ELF-1 (cell line): Measurements from ENCODE around the gene CFAP20.

Experiments used
- DNase-seq: peaks from one replicate; pipeline ENCODE4 v3.0.0-alpha.2; 2016; ENCODE audit warnings: low read depth, low spot score

The CFAP20 gene

GRCh38 chr16:58125041-58125440, 4.1 kb downstream of the CFAP20 start:
- no peak for DNase-seq

- no peak for DNase-seq
These were observed 4.6 kb downstream of the CFAP20 start for GRCh38 chr16:58124601-58124915.

GRCh38 chr16:58123896-58124600, 5.1 kb downstream of the CFAP20 start:
- no peak for DNase-seq

- no peak for DNase-seq
These were observed 8.0 kb downstream of the CFAP20 start for GRCh38 chr16:58121132-58121531.

- no peak for DNase-seq
These were observed 8.9 kb downstream of the CFAP20 start for GRCh38 chr16:58120234-58120633.

- no peak for DNase-seq
These were observed 9.7 kb downstream of the CFAP20 start for GRCh38 chr16:58119509-58119845.

GRCh38 chr16:58118801-58119508, 10.2 kb downstream of the CFAP20 start:
- DNase-seq = no peak

GRCh38 chr16:58116529-58116928, 12.7 kb downstream of the CFAP20 start:
- DNase-seq = no peak

- no peak for DNase-seq
These were observed 13.1 kb downstream of the CFAP20 start for GRCh38 chr16:58116081-58116480.

GRCh38 chr16:58114827-58115825, 14.1 kb downstream of the CFAP20 start:
- DNase-seq = no peak

- no peak for DNase-seq
These were observed 17.9 kb downstream of the CFAP20 start for GRCh38 chr16:58111302-58111627.

- peak; percentile 66 for DNase-seq
These were observed 18.4 kb downstream of the CFAP20 start for GRCh38 chr16:58110571-58111301.

GRCh38 chr16:58109881-58110280, 19.3 kb downstream of the CFAP20 start:
- DNase-seq = no peak

- no peak for DNase-seq
These were observed 19.9 kb downstream of the CFAP20 start for GRCh38 chr16:58109330-58109729.

GRCh38 chr16:58107709-58108108, 21.5 kb downstream of the CFAP20 start:
- no peak for DNase-seq

- no peak for DNase-seq
These were observed 22.0 kb downstream of the CFAP20 start for GRCh38 chr16:58107228-58107627.

- DNase-seq = no peak
These were observed 23.6 kb downstream of the CFAP20 start for GRCh38 chr16:58105631-58106030.

GRCh38 chr16:58102665-58103392, 26.4 kb downstream of the CFAP20 start:
- DNase-seq = no peak

- DNase-seq = no peak
These were observed 29.3 kb downstream of the CFAP20 start for GRCh38 chr16:58099956-58100300.

- DNase-seq = no peak
These were observed 29.9 kb downstream of the CFAP20 start for GRCh38 chr16:58099097-58099955.
